G401 (cell line): ENCODE measurements around the gene HEBP1. TPM values are rescaled to one million over a fixed set of nuclear protein-coding genes. Genes with fewer than 3 reads are reported as not detected.
"Not testable (repeated sequence)": the region's sequence is repeated elsewhere in the genome, so short reads cannot be mapped to it uniquely, and the experiment has no call there.

Experiments used
- DNase-seq: peaks from one replicate; pipeline ENCODE4 v3.0.0-alpha.2; 2015; ENCODE audit warnings: low spot score
- in situ Hi-C: cut with HindIII; loops from 2 replicates; pipeline ENCODE4 v1.10.0; 2016; ENCODE audit warnings: low sequenced_read_pairs, mixed read lengths
- total RNA-seq: library from RNA; depleted of rRNA; stranded (reverse); fragments of >200 nt; shearing (Covaris generic); gene quantifications from 2 replicates; pipeline ENCODE4 v1.2.3, GENCODE V29; 2014; rRNA removed

Gene HEBP1
- 44.1 and 44.6 TPM in 2 replicates for total RNA-seq

GRCh38 chr12:12999959-13000615, at the start of gene HEBP1:
TSS of gene HEBP1 (minus strand) at chr12:13000265. CDS start at chr12:13000114, 151 bp downstream.
- in situ Hi-C loops = no loop called here
- DNase-seq = peak; percentile 97

DNA sequence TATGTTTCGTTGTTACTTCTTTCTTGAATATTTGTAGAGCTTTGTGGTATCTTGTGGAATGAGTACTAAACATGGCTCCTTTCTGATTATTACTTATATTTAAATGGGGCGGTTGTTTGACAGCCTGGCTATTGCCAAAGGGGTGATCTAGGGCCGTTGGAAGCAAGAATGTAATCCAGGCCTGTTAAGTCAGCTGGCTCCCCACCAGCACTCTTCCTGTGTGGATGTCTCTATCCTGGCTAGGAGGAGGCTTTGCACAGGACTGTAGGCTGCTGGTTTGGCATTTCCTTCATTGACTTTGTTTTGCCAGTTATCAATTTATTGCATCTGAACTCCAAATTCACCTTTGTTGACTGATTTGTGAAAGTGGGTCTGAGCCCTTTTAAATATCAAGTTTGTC, 49.8 kb upstream of the HEBP1 start:
- in situ Hi-C loops = no loop called here
- DNase-seq = no peak

DNA sequence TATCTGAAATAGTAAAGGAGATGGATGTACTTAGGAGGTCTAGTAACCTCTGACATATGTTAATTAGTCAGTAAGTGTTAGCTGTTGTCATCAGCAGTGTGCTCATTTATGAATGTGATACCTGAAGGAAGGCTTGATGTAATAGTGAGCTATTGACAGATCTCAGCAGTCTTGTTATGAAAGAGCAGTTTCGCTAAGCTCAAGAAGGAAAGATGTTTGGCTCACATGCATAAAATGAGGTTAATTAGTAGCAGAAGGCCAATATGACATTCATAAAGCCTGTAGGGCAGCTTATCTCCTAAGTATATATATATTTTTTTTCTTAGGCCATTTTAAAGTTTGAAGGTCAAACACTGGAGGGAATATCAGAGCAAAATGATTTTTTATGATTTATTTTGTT, 46.9 kb upstream of the HEBP1 start:
- DNase-seq = no peak
- in situ Hi-C loops = no loop called here

GRCh38 chr12:13045816-13046215, 45.8 kb upstream of the HEBP1 start:
- in situ Hi-C loops = no loop called here

GRCh38 chr12:13044906-13045299, 44.8 kb upstream of the HEBP1 start:
- in situ Hi-C loops = no loop called here
- peak; percentile 31 for DNase-seq

More at GRCh38 chr12:13045816-13046215, 45.8 kb upstream of the HEBP1 start:
- peak; percentile 30 for DNase-seq

DNA sequence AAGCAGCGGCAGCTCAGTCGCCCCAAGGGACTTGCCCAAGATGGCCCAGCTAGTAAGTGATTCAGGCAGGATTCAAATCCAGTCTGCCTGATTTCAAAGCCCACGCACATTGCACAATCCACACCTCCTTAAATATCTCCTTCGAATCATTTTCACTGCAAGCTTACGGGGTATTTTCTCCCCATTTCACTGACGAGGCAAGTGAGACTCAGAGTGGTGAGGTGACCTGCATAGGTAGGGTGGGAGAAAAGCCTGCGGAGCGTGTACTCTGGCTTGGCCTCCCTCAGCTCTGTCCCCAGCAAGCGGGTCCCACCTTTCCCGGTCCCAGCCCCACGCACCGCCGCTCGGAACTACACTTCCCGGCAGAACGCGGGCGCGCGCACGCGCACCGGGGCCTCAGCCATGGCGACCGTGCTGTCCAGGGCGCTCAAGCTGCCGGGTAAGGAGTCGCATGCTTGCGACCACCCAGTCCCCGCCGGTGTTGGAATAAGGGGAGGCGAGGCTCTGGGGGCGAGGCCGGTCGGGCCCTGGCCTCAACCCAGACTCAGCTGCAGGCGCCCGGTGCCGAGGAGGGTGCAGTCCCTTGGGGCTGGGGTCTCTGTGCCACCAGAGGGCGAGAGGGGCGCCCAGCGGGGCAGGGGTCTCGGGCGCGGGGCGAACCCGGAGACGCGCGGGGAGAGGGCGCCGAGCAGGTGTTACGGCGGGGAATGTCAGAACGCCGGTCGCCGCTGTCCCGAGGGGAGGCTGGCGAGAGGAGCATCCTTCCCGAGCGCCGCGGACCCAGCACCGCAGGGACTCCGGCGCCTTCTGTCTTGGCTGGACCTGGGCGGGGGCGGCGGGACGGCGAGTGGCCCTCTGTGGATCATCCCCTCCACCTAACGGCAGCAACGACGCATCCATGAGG, 44.2 kb upstream of the HEBP1 start, which contains the start of gene FAM234B:
Gene FAM234B (plus strand): TSS at position 380 of the 904 bp plus-strand sequence. CDS start 23 bp downstream, at position 403.
- in situ Hi-C loops = no loop called here

GRCh38 chr12:13042666-13043230, 42.7 kb upstream of the HEBP1 start:
- in situ Hi-C loops = no loop called here
- no peak for DNase-seq

More for the DNA sequence above, 44.2 kb upstream of the HEBP1 start, which contains the start of gene FAM234B:
- peak; percentile 83 for DNase-seq

- no peak for DNase-seq
- in situ Hi-C loops = no loop called here
Observed at GRCh38 chr12:13041224-13041623, 41.2 kb upstream of the HEBP1 start.

GRCh38 chr12:13039328-13039956, 39.4 kb upstream of the HEBP1 start:
- in situ Hi-C loops = no loop called here
- no peak for DNase-seq

DNA sequence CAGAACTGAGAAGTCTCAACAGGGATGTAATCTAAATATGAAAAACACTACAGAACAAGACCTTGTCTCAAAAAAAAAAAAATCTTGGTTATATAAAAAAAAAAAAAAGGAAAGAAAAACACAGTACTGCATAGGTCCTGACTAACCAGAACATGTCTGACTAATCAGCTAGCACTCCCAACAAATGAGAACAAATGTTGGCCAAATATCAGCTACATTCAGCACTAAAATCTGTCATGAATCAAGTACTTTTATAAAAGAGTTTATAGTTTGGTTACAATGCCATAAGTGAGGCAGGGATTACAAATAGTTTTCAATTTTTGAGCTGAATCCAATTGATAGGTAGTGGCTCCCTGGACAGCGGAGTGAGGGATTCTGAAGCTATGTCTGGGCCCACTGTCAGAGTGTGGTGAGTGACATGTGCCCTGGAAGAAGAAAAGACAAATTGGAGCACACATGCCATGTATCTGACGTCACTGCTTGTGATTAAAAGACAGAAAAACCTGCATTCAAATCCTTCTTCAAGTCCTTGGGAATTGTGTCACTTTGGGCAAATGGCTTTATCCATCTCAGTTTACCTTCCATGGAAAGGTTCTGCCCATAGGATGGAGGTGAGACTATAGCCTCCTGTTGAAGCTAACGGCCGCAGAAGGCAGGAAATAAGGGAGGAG, 38.6 kb upstream of the HEBP1 start:
- DNase-seq = no peak
- in situ Hi-C loops = no loop called here

DNA sequence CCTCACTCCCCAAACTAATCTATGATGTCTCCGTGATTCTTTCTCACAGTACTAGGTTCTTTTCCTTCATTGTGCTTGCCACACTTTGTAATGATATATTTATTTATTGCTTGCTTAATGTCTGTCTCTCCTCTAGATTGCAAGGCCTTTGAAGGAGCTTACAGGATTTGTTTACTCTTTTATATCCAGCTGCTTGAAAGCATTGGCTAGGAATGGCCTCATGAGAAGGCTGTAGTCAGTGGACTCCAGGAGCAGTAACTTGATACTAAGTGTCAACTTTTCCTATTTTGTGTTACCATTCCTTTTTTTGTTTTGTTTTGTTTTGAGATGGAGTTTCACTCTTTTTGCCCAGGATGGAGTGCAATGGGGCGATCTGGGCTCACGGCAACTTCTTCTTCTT, 36.8 kb upstream of the HEBP1 start:
- no peak for DNase-seq
- in situ Hi-C loops = no loop called here

- DNase-seq, in situ Hi-C loops: not testable (repeated sequence)
Observed at GRCh38 chr12:13035335-13035734, 35.3 kb upstream of the HEBP1 start.

DNA sequence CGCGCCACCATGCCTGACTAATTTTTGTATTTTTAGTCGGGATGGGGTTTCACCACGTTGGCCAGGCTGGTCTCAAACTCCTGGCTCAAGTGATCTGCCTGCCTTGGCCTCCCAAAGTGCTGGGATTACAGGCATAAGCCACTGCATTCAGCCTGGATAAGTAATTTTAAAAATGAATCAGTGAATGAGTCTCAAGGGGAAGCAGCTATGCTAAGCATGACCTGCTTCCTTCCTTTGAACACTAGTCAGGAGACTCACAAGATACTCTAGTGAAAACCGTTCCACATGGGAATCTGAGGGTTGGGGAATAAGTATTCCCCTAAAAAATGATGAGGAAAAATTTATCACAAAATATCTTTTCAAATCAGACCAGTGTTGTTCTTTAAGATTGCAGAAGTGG, 33.4 kb upstream of the HEBP1 start:
- DNase-seq = no peak
- in situ Hi-C loops = no loop called here

- no peak for DNase-seq
- in situ Hi-C loops = no loop called here
Observed at GRCh38 chr12:13032164-13032563, 32.1 kb upstream of the HEBP1 start.

- in situ Hi-C loops = no loop called here
- no peak for DNase-seq
Observed at GRCh38 chr12:13030541-13031291, 30.7 kb upstream of the HEBP1 start.

- DNase-seq = no peak
- in situ Hi-C loops = no loop called here
Observed at GRCh38 chr12:13028825-13029570, 28.9 kb upstream of the HEBP1 start.

GRCh38 chr12:13027508-13027907, 27.4 kb upstream of the HEBP1 start:
- in situ Hi-C loops = no loop called here

GRCh38 chr12:13027032-13027431, 27.0 kb upstream of the HEBP1 start:
- DNase-seq = no peak
- in situ Hi-C loops = no loop called here

More at GRCh38 chr12:13027508-13027907, 27.4 kb upstream of the HEBP1 start:
- no peak for DNase-seq
